ENCODE measurements around the gene MRPL41.
"Not testable (repeated sequence)": the region's sequence is repeated elsewhere in the genome, so short reads cannot be mapped to it uniquely, and the experiment has no call there.

MRPL41 gene

DNA sequence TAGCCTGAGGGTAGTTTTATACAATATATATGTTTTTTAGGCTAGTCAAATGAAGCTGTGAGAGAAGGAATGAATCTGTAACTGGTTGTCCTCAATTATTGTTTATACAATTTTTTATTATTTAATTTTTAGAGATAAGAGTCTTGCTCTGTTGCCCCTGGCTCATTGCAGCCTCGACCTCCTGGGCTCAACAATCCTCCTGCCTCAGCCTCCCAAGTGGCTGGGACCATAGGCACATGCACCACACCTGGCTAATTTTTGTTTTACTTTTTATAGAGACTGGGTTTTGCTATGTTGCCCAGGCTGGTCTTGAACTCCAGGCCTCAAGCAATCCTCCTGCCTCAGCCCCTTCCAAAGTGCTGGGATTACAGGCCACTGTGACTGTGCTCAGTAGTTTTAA lies 2.7 kb downstream of the MRPL41 start:
- DNase-seq: no peak

DNA sequence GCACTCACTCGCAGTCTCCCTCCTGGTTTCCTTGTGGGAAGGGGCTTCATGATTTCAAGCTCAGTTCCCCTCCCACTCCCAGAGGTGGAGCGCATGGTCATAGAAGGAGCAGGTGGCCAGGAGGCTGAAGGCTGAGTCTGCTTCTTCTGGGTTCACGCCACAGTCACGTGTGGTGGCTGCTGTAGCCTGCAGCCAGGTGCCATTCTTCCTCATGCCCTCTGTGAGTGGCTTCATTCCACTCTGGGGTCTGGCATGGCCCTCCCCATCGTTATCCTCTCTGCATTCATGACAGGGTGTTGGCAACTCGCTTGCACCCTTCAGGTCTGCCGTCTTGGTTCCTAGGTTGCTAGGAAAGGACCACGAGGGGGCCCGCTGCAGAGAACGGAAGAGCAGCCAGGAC lies 3.5 kb downstream of the MRPL41 start:
- no peak for DNase-seq

DNA sequence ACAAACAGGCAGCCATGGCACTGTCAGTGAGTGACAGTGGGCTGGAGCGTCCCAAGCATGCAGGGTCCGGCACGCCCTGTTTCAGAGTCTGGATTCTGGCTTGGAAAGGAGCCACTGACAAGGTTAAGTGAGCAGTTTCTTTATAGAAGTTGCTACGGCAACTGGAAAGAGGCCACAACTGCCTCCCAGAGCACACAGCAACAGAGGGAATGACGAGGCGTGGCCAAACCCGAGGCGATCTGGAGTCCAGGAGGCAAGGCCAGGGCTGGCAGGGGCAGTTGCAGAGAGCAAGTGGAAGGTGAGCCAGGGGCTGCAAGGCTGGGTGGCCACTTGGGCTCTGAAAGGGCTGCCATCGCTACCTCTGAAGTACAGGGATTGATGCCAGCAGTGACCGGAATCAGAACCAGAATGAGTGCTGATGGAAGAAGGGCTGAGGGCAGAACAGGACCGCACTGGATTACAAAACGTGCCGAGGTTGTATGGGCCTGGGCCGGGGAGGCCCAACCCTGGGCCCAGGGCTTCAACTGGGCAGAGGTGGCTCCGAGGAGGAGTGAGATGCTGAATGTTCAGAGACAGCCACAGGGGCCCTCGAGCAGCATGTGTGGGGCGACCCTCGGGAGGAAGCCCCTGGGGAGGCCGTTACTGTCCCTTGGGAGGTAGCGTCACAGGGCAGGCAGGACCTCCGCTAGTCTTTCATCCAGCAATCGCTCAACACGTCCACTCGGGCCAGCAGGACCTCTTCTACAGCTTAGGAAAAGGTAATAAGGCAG lies 4.6 kb downstream of the MRPL41 start:
- no peak for DNase-seq

DNA sequence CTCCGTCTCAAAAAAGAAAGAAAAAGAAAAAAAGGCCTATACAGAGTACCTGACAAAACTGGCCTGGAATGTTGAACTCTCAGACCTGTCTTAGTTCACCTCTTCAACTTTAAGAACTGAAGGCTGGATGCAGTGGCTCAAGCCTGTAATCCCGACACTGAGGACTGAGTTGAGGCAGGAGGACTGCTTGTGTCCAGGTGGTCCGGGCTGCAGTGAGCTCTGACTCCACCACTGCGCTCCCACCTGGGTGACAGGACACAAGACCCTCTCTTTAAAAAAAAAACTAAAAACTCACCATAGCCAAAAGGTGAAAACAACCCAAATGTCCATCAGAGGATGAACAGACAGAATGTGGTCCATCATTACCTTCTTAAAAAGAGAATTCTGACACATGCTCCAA lies 6.4 kb downstream of the MRPL41 start:
- DNase-seq: no peak

DNA sequence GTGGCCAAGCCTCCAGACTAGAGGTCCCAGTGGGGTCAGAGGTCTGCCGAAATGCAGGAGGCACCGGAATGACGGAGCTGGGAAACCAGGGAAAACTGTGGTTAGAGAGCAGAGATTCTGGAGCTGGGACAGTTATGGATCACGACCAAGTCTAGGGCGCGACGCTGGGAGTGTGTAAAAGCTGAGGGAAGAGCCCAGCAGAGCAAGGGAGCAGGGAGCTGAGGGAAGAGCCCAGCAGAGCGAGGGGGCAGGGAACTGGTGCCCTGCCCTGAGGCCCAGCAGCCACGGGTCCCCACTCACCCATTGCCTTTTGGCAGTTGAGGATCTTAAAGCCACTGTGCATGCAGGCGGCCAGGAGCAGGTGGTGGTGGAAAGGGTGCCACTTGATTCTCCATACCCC lies 12.5 kb downstream of the MRPL41 start:
- no peak for DNase-seq

DNA sequence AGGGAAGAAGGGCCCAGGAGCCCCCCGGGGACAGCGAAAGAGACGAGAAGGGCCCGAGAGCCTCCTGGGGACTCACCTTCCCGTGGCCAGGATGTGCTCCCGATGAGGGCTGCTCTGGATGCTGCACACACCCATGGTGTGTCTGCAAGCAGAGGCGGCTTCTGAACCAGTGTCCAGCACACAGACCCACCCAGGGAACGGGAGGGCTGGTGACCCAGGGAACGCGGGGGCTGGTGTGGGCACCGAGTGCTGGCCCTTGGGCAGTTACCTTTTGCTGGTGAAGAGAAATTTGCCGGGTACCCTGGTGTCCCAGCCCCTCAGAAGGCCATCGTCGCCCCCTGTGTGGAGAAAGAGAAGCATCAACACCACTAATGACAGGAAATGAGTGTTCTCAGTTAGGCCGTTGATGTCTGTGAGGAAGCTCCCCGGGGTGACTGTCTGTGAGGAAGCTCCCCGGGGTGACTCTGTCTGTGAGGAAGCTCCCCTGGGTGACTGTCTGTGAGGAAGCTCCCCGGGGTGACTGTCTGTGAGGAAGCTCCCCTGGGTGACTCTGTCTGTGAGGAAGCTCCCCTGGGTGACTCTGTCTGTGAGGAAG lies 13.2 kb downstream of the MRPL41 start:
- DNase-seq: no peak

DNA sequence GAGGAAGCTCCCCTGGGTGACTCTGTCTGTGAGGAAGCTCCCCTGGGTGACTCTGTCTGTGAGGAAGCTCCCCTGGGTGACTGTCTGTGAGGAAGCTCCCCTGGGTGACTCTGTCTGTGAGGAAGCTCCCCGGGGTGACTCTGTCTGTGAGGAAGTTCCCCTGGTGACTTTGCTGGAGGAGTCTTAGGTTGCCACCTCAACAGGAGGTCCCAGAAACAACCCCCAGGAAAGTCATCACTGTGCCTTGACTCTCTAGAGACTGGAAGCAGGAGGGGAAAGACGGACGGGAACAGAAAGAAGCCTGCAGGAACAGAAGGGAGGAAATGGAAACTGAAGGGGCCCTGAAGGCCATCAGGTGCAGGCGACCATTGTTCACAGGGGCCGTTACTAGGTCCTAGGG lies 16.8 kb downstream of the MRPL41 start:
- DNase-seq: not testable (repeated sequence)

DNA sequence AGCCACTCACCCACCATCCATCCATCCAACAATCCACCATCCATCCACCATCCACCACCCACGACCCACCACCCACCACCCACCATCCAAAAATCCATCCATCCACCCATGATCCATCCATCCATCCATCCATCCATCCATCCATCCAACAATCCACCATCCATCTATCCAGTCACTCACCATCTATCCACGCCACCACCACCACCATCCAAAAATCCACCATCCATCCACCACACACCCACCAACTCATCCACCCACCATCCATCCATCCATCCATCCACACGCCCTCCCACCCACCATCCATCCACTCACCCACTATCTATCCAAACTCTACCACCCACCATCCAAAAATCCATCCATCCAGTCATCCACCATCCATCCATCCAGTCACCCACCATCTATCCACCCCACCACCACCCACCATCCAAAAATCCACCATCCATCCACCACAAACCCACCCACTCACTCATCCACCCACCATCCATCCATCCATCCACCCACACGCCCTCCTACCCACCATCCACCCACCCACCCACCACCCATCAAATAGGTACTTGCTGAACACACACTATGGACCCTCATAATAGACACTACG lies 18.0 kb downstream of the MRPL41 start:
- DNase-seq: no peak

DNA sequence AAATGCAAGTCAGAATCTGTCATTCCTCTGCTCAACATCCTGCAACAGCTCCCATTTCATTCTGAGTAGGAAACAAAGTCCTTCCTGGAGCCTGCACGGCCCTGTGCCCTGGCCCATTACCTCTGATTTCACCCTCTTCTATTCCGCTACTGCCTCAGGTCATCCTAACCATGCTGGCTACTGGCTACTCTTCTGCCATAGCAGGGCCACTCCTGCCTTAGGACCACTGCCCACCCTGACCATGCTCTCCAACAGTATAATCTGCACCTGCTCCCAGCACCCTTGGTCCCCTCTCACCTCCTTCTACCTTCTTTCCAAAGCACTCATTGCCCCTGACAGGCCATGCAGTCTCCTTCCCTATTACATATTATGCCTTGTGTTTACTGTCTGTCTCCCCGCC lies 18.9 kb downstream of the MRPL41 start:
- no peak for DNase-seq

DNA sequence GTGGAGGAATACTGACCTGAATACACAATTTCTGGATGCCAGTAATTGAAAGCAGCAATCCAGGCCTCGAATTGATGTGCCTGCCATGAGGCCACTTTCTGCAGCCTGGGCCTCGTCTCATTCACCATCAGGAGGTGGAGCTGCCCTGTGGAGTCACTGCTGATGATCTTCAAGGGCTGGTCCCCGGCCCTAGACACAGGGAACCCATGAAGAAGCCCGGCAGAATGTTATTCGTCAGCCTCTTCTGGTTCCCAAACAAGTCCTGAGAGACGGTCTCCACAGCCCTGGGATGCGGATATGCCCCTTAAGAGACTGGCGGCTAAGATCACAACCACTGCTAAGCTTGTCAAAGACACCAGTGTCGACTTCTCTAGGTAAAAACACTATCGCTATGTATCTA lies 22.5 kb downstream of the MRPL41 start:
- DNase-seq: no peak

DNA sequence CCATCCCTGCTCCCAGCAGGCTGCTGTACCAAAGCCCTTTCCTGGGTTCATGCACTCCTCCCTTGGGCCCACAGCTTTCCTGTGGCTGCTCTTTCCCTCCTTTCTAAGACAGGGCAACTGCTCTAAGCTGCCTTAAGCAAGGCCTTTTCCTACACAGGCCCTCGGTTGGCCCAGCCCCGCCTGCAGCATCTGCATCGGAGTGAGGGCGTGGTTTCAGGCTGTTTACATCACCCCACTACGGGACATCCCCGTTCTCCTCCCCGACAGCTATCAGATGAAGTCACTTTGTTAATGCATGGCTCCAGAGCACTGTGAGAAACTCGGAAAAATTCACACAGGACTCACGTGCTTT lies 23.7 kb downstream of the MRPL41 start:
- no peak for DNase-seq

DNA sequence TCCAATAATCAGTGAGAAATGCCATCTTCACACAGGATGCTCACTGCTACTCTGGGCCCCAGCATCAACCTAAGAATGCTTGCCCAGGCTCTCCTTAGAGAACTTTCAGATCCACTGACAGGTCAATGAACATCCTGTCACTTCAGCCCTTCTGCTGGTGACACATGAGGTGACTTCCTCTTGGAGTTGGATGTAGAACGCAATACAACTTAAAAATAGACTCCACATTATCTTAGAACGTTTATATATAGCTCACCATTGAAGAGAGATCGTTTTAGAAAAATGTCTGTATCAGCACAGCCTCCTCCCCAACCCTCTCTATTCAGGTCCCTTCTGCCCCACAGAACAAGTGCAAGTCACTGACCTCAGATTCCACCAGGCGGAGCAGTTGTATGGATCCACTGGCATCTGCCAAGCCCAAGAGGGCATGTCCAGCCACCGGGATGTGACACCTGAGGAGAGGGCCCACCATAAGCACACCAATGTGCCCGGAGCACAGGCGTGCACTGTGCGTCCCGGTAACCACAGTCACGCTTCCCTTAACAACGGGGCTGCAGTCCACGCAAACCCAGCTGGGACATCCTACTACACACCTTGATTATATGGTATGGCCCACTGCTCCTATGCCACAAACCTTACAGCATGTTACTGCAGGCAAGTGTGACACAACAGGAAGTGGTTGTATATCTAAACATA lies 24.2 kb downstream of the MRPL41 start:
- no peak for DNase-seq

DNA sequence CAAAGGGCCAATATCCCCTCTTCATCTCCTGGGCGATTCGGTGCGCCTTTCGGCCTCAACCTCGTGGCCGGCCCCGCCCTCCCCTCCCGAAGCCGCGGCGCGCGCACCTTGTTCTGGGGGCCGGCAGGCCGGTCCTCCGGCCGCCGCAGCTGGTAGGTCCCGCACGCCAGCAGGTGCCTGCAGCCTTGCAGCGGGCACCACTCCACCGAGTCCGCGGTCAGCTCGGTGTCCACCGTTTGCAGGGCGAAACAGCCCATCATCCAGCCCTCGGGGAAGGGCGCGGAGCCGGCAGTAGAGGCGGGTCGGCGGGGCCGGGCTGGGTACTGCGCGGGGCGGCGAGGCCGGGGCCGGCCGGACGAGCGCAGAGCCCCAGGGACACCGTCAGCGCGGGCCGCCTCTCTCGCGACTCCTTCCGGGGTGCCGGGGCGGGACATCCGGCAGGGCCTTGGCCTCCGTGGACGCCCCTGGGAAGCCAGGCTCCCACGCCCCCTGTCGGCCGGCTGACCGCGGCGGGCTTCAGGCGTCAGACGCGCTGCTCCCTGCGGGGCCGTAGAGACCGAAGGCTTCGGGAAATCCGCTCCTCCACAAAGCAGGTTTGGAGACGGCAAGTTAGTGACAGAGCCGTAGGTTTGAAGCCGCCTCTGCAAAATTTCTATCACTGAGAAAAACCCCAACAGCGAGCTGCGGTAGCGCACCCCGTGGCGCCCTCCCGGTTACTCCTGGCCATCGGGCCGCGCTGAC lies 27.0 kb downstream of the MRPL41 start, which contains the start of gene DPH7:
Gene DPH7, minus strand, starts transcription at position 408 of the 741 bp plus-strand sequence. Its CDS starts 148 bp downstream, at position 260.
- peak; percentile 34 for DNase-seq

DNA sequence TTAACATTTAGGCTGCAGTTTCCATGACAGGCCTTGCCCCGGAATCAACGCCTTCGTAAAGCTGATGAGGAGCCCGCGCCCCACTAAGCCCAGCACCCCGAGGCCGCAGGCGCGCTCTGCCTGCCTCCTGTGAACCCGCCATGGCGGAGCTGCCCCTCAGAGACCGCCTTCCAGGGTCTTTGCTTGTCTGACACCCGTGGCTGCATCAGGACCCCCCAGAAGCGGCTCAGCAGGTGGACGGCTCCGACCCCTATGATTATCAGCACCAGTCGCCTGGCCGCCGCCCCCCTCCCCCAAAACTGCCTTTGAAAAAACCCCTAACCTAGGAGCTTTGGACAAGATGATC lies 27.6 kb downstream of the MRPL41 start:
- DNase-seq: no peak

DNA sequence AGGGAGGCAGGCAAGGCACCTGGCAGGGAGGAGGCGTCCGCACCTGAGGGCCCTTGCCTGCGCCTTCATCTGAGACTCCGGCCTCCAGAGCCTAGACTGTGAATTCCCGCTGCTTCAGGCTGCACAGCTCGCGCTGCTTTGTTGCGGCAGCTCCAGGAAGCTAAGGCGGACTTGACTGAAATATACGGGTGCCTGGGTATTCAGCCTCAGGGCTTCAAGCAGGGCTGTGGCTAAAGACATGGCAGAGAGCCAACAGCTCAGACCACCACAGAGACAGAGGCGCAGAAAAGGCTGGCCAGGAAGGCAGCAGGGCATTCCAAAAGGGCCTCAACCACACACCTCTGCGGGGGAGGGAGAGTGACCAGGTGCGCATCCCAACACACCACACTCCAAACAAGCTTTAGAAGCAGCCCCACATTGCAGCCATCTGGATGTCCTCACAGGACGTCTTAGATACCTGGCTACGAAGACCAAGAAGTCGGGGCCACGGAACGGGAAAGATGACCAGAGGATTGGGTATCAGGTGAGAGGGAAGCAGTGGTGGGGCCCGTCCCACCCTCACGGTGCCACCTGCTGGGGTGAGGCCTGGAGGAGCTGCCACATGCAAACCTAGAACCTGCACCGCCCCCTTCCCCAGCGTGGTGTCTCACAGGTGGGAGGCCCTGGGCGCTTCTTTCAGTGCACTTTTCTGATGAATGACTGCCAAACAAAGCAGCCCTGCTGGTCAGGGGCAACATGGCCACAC lies 28.7 kb downstream of the MRPL41 start:
- DNase-seq: no peak

DNA sequence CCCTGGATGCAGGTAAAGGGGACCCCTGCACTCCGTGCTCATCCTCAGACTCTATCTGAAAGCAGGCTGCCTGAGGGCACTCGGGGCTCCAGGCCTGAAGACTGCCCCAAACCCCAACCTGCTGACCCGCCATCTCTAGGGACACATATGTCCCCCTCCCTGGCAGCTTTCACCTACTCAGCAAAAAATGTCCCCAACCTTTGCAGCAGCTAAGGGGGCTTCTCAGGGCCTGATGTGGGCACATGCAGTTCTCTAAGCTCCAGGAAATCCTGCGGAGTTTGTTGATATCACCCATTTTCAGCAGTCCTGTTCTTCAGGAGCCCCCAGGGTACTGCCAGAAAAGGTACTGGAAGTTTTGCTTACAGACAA lies 29.3 kb downstream of the MRPL41 start:
- no peak for DNase-seq

DNA sequence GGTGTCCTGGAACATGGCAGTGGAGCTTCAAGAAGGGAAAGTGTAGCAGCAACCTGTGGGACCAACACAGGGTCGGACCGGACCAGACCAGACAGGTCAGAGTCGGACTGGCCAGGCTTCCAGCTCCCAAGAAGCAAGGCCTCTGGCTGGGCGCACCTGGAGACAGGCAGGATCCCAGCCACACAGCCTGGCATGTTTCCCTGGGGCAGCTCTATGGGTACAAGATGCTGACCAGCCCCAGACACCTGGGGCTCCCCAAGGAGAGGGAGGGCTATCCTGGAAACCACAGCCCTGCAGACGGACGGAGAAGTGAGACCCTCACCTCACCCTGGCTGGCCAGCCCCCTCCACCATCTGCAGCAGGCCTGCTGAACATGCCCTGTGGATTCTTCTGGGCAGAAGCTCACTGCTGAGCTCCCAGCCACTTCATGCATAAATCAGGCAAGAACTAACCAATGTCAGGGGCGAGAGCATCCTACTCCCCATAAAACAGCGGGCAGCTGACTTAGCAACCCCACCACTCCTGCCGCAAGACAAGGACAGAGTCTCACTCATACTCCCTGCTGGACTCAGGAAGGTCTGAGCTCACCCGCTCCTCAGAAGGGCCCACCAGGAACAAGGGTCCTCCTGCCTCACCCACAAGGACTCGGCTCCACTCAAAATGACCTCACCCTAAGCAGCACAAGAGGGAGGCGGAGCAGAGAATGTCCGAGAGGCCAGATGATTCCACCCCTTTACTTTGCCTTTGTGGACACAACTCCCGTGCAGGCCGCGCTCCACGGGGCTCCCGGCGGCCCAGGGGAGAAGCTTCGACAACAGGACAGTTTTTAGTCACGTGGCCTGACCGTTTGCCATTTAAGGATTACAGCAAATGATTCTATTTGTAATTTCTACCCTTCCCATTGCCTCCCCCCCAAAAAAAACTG lies 29.9 kb downstream of the MRPL41 start:
- no peak for DNase-seq

DNA sequence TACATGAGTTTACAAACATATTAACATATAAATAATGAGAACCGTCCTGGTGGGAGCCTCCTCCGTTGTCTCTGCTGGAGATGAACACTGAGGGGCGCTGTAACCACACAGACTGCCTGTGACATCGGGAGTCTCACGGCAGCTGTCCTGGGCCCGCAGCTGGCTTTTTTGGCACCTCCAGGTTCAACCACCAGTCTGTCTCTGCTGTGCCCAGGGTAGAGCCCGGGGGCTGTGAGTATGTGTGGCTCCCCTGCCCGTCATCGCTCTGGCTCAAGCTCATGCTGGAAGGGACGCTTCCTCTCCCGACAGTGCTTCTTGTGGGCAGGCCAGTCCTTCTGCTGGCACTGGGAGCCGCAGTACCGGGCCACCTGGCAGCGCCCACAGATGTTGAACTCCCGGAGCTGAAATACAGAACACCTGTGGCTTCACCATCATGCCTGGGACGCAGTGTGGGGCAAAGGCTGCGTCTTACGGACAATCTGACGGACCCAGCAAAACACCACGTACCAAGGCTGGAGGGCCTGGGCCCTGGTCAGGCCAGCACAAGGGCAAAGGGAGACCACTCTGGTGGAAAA lies 30.7 kb downstream of the MRPL41 start:
- DNase-seq: no peak

DNA sequence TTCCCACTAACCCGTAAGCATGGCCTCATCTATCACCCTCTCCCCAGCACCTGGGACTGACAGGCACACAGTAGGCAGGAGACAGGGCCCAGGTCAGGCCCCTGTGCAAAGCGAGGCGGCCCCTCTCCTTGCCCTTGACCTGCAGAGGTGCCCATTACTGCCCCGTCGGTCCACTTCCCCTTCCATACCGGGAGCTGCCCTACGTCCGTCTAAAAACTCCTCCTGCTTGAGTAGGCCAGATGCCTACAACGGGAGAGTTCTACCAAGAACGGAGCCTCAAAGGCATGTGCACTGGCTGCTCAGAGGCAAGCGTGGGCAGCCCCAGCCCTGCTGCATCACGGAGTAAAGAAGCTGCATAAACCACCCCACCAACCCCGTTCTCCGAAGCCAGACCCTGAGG lies 31.7 kb downstream of the MRPL41 start:
- DNase-seq: no peak

DNA sequence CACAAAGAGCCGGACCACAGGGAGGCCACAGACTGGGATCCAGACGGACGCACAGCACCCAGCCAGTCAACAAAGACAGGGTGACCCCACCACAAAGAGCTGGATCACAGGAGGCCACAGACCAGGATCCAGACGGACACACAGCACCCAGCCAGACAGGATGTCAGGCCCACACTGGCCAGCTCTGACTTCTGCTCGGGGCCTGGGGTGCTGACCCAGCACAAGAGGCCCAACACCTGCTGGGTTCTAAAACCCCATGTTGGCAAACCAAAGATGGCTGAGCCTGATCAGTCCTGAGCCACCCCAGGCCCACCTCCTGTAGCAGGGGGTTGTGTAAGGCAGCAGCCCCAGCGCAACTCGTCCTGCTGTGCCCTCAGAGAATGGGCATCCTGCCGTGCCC lies 32.3 kb downstream of the MRPL41 start:
- no peak for DNase-seq

DNA sequence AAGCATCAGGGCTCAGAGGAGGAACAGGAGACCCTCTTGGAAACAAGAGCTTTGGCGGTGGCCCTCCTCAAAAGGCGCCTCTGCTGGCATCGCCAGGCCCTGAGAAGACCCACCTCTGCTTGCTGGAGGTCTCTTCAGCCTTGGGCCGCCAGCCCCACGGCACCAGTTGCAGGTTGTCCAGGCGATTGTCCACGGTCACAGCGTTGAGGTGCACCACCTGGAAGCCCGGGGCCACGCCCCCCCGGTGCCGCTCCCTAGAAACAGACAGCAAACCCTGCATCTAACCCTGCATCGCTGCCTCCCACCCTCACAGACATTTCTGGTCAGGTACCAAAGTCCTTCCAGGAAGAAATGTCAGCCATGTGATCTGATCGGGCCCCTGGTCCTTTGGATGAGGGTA lies 35.2 kb downstream of the MRPL41 start:
- DNase-seq: no peak
